NK-92 treated with Interleukin-12 subunit alpha and Interleukin-12 subunit beta, amount 100 ng/mL, for 24 hours (cell line): ENCODE data around the gene CDH11.

Source experiments
- DNase-seq: peaks from one replicate; lab custom pipeline; 2025; lab: John Stamatoyannopoulos, UW

Gene CDH11

GRCh38 chr16:64977206-64977920 is 144.5 kb downstream of the CDH11 start:
- DNase-seq, result no peak

- DNase-seq, result no peak
Observed at GRCh38 chr16:64975821-64976220, 146.0 kb downstream of the CDH11 start.

GRCh38 chr16:64974381-64974780 is 147.5 kb downstream of the CDH11 start:
- DNase-seq, result no peak

GRCh38 chr16:64973171-64973570 is 148.7 kb downstream of the CDH11 start:
- no peak for DNase-seq

- DNase-seq, result no peak
Observed at GRCh38 chr16:64971171-64971570, 150.7 kb downstream of the CDH11 start.

- no peak for DNase-seq
Observed at GRCh38 chr16:64969221-64969620, 152.6 kb downstream of the CDH11 start.

GRCh38 chr16:64968539-64968938 is 153.3 kb downstream of the CDH11 start:
- DNase-seq, result no peak

- DNase-seq, result no peak
Observed at GRCh38 chr16:64964126-64964540, 157.7 kb downstream of the CDH11 start.

GRCh38 chr16:64962786-64963185 is 159.1 kb downstream of the CDH11 start:
- no peak for DNase-seq

- no peak for DNase-seq
Observed at GRCh38 chr16:64957246-64957645, 164.6 kb downstream of the CDH11 start.

GRCh38 chr16:64952177-64952576 is 169.7 kb downstream of the CDH11 start:
- DNase-seq, result no peak

- DNase-seq, result no peak
Observed at GRCh38 chr16:64951193-64951592, 170.7 kb downstream of the CDH11 start.

- DNase-seq, result no peak
Observed at GRCh38 chr16:64950731-64951130, 171.1 kb downstream of the CDH11 start.

- DNase-seq, result no peak
Observed at GRCh38 chr16:64950262-64950661, 171.6 kb downstream of the CDH11 start.

GRCh38 chr16:64948056-64948455 is 173.8 kb downstream of the CDH11 start:
- no peak for DNase-seq

- no peak for DNase-seq
Observed at GRCh38 chr16:64947651-64948050, 174.2 kb downstream of the CDH11 start.

- no peak for DNase-seq
Observed at GRCh38 chr16:64933885-64934284, 188.0 kb downstream of the CDH11 start.

GRCh38 chr16:64926476-64926875 is 195.4 kb downstream of the CDH11 start:
- DNase-seq, result no peak

GRCh38 chr16:64925166-64925565 is 196.7 kb downstream of the CDH11 start:
- DNase-seq, result no peak

GRCh38 chr16:64924086-64924485 is 197.8 kb downstream of the CDH11 start:
- DNase-seq, result no peak

GRCh38 chr16:64919929-64920607 is 201.8 kb downstream of the CDH11 start:
- no peak for DNase-seq

GRCh38 chr16:64919141-64919540 is 202.7 kb downstream of the CDH11 start:
- DNase-seq, result no peak

GRCh38 chr16:64916051-64916450 is 205.8 kb downstream of the CDH11 start:
- DNase-seq, result no peak

GRCh38 chr16:64910356-64910755 is 211.5 kb downstream of the CDH11 start:
- no peak for DNase-seq
